Activated CD8-positive, alpha-beta memory T cell treated with anti-CD3 and anti-CD28 coated beads for 48 hours (primary cell): ENCODE data around the gene PDCD2L.
"Not testable (repeated sequence)": the region's sequence is repeated elsewhere in the genome, so short reads cannot be mapped to it uniquely, and the experiment has no call there.

Experiments used
- DNase-seq, 3 experiments: peaks; one replicate each; pipeline ENCODE4 v3.0.0-alpha.2; 2020; ENCODE audit warnings: low read depth in 2 of 3, low spot score in 2 of 3

Gene PDCD2L

DNA sequence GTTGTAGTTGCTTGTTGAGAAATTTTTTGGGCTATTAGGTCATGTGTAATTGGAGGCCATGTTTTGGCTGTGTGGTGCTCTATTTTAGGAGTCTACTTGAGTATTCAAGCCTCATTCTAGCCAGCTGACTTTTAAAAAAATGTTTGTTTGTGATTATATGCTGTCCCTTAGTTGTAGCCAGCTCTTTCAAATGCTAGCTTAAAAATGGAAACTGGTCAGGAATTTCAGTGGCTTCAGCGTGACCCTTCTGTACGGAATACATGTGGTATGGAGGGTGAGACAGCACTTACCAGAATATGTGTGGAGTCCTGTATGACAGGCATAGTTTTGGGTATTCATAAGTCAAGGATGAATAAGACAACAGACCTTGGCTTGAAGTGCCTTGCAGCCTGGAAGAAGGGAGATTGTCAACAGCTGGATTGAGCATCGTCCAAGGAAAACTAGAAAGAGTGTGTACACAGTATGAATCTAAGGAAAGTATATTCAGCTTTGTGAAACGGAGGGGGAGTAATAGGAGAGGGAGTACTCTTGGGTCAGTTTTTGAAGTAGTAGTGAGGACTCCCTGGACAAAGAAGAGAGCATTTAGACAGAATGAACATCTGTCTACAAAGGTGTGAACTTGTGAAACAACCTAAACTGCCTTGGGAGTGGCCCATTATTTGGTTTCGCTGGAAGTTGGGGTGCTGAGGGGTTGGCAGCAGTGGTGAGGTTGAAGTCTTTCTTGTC is 57.3 kb downstream of the PDCD2L start:
- DNase-seq, result no peak

DNA sequence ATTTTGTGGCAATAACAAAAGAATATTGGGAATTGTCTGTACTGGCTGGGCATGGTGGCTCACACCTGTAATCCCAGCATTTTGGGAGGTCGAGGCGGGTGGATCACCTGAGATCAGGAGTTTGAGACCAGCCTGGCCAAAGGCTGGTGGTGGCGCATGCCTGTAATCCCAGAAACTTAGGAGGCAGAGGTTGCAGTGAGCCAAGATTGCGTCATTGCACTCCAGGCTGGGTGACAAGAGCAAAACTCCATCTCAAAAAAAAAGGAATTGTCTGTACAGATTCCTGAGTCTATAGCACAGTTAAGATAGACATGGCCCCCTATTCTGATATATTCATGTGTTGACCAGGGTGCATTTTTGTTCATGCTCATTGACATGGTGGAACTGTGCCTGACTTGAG is 60.6 kb downstream of the PDCD2L start:
- not testable (repeated sequence) for DNase-seq

DNA sequence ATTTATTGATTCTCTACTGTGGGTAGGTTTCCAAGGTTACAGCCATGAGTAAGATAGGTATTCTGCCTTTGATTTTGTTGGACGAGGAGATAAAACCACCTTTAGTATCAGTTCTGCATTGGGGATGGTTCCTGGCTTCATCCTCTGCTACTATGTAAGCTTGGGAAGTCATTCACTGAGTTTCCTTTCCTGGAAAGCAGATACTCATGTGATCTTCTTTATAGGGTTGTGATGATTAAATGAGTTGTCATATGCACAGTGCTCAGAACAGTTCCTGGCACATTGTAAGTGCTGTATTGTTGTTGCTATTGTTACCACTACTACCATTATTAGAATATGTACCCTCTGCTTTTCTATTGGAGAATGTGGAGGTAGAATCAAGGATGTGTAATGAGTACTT is 64.2 kb downstream of the PDCD2L start:
- no peak for DNase-seq

DNA sequence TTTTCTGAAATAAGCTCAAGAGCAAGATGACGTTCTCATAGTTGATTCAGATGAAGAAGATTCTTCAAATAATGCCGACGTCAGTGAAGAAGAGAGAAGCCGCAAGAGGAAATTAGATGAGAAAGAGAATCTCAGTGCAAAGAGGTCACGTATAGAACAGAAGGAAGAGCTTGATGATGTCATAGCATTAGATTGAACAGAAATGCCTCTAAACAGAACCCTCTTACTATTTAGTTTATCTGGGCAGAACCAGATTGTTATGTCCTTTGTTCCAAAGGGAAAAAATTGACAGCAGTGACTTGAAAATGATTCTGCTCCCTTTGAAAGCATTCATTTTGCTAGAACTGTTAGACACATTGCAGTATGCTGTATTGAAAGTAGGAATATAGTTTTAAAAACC is 64.8 kb downstream of the PDCD2L start:
- DNase-seq, result not testable (repeated sequence)

DNA sequence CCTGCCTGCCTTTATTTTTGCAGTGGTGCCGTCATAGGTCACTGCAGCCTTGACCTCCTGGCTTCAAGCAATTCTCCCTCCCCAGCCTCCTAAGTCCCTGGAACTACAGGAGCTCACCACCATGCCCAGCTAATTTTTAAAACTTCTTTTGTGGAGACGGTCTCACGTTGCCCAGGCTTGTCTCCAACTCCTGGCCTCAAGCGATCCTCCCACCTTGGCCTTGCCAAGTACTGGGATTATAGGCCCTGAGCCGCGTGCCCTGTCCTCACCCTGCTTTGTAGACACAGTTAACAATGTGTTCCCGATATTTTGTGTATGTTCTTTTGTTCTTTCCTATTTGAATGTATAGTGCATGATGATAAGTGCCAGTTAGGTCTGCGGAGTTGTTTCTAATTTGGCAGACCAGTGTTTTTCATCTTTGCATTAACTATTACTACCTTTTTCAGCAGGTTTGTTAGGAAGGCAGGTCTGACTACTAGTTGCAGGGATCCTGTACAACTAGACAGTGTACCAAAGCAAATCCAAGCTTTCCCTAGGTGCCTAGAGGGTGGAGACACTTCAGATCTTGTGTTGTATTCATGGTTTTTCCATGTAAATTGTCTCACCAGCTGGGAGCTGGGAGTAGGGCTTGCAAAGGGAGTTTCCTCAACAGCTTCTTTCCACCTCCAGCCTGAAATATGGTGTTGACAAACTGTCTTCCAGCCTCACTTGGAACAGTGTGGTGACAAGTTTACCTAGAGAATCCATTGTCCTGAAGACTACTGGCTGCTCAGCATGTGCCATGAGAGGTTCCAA is 67.9 kb downstream of the PDCD2L start:
- DNase-seq, result no peak

DNA sequence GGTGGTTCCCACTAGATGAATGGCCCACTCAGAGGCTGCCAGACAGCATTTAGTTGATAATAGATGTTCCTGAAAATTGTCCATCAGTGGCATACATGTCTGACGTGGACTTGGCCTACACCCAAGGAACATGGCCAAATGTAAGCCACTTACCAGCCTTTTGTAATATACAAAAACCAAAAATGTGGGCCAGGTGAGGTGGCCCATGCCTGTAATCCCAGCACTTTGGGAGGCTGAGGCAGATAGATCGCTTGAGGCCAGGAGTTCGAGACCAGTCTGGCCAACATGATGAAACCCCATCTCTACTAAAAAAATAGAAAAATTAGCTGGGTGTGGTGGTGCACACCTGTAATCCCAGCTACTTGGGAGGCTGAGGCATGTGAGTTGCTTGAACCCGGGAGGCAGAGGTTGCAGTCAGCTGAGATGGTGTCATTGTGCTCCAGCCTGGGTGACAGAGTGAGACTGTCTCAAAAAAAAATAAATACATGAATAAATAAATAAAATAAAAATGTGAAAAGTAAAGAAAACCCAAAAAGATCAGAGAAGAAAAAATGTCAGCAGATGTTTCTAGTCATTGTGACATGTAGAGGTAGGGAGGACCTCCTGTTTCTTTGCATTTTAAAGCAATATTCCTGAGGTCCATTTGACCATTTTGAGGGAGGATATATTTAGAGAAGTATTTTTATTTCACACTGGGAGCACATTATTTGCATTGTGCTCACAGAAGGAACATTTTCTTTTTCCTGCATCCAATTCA is 70.2 kb downstream of the PDCD2L start:
- no peak for DNase-seq

DNA sequence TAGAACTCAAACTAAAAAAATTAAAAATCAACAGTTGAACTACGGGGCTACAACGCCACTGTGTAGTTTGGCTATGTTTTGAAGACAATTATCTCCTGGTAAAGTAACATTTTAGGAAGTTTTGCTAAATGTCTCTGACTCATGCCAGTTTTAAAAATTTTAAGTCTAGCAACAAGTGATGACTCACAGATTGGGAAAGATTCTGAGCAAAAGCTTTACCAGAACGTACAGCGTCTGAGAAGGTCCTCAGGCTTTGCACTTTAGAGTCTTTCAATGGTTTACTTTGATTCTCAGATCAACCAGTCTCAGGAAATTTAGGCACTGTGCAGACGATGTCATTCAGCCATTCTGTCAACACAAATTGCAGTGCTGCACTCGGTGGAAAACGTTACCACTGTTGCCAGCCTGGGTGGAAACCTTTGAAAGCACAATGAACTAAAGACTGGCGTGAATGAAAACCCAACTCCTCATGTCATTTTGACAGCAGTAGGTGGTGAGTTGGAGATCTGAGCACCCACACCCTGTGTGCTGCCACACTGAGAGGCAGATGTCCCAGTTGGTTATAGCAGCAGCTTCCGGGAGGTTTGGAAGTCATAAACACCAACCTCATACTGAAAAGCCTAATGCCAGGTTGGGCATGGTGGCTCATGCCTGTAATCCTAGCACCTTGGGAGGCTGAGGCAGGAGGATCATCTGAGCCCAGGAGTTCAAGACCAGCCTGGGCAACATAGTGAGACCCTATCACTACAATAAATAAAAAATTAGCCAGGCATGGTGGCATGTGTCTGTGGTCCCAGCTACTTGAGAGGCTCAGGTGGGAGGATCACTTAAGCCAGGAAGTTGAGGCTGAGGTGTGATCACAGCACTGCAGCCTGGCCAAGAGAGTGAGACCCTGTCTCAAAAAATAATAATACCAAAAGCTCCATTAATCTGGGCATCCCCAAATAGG is 71.1 kb downstream of the PDCD2L start:
- peak in 1 of 3 experiments; percentile 12 for DNase-seq
